NB4 (cell line): ENCODE results near the gene FSIP1.

Experiments used
- DNase-seq: peaks from one replicate; pipeline ENCODE4 v3.0.0; 2010; ENCODE audit warnings: low read depth
- H3K4me3 ChIP-seq: one replicate; pipeline ENCODE4 v1.5.1; 2011; ENCODE audit warnings: mild to moderate bottlenecking, low read depth, low read length, moderate library complexity
- CTCF ChIP-seq: IDR thresholded peaks from one replicate; pipeline ENCODE4 v1.5.1; 2012; ENCODE audit warnings: low read depth, low read length
- MAX ChIP-seq: IDR thresholded peaks from 2 replicates; pipeline ENCODE4 v1.6.1; 2011; ENCODE audit warnings: low read depth, low read length
- MYC ChIP-seq: IDR thresholded peaks from 2 replicates; pipeline ENCODE4 v1.6.1; 2011; ENCODE audit warnings: low read depth, low read length
- POLR2A ChIP-seq: IDR thresholded peaks from 2 replicates; pipeline ENCODE4 v1.6.1; 2011; ENCODE audit warnings: mild to moderate bottlenecking; ENCODE audit not compliant: insufficient read length; ENCODE audit errors: extremely low read depth

The FSIP1 gene

GRCh38 chr15:39597336-39597735 is 185.3 kb downstream of the FSIP1 start:
- DNase-seq = no peak
- H3K4me3 ChIP-seq = no peak overlapping the region
- no peak for TF ChIP-seq MYC
- TF ChIP-seq CTCF = no peak
- no peak for TF ChIP-seq POLR2A
- TF ChIP-seq MAX = no peak

- TF ChIP-seq MAX = no peak
- TF ChIP-seq MYC = no peak
- TF ChIP-seq POLR2A = no peak
- no peak for TF ChIP-seq CTCF
- no peak for DNase-seq
- H3K4me3 ChIP-seq = no peak overlapping the region
Measured at GRCh38 chr15:39596358-39597051, 186.1 kb downstream of the FSIP1 start.

- DNase-seq = no peak
- TF ChIP-seq MAX (no peak), CTCF (no peak), MYC (no peak), POLR2A (no peak)
- no peak overlapping the region for H3K4me3 ChIP-seq
Measured at GRCh38 chr15:39595338-39596221, 187.1 kb downstream of the FSIP1 start.

- TF ChIP-seq MAX (no peak), CTCF (no peak), POLR2A (no peak)
- no peak overlapping the region for H3K4me3 ChIP-seq
- DNase-seq = no peak
Measured at GRCh38 chr15:39594446-39595337, 187.9 kb downstream of the FSIP1 start.

- DNase-seq = no peak
- no peak overlapping the region for H3K4me3 ChIP-seq
- TF ChIP-seq MAX = no peak
- no peak for TF ChIP-seq MYC
- TF ChIP-seq CTCF = no peak
- no peak for TF ChIP-seq POLR2A
Measured at GRCh38 chr15:39593656-39594445, 188.8 kb downstream of the FSIP1 start.
